Measurements from ENCODE around the gene EIF4A3. TPM values are rescaled to one million over a fixed set of nuclear protein-coding genes. Genes with fewer than 3 reads are reported as not detected.

The EIF4A3 gene
- total RNA-seq, 1 experiment from 2014 or later, result 155 TPM

DNA sequence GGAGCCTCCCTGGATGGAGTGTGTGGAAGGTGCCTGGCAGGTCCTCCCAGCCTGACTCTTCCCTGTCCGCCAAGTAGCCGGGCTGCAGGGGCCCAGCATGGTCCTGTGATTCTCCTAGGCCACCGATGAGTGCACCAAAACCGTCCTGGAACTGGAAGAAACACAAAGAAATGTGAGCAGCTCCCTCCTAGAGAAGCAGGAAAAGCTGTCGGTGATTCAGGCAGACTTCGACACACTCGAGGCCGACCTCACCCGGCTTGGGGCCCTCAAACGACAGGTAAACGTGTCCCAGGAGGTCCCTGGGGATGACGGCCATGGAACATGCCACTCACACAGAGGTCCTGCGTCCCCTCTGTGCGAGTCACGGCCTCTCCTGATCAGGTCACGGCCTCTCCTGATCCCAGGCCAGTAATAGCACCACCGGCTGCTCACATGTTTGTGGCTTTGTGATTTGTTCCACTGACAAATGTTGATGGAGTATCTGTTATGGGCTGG lies 49.8 kb downstream of the EIF4A3 start:
- no peaks in the 10 kb centered on the region for H3K9me3 ChIP-seq (ENCODE audit: low read depth, low read length, poor library complexity, severe bottlenecking)
- no peak overlapping the region for H3K4me3 ChIP-seq (ENCODE audit: low read depth, low read length, poor library complexity, severe bottlenecking)
- no peaks in the 10 kb centered on the region for H3K36me3 ChIP-seq (ENCODE audit: insufficient read depth, low read length, poor library complexity, severe bottlenecking)
- BruUV-seq (replicated peaks), result no TSS peak
- no peak for TF ChIP-seq EZH2 (IDR thresholded peaks at IDR 0.05; ENCODE audit: borderline replicate concordance, low read depth, low read length, poor library complexity, severe bottlenecking)
- TF ChIP-seq, protein P1, sequence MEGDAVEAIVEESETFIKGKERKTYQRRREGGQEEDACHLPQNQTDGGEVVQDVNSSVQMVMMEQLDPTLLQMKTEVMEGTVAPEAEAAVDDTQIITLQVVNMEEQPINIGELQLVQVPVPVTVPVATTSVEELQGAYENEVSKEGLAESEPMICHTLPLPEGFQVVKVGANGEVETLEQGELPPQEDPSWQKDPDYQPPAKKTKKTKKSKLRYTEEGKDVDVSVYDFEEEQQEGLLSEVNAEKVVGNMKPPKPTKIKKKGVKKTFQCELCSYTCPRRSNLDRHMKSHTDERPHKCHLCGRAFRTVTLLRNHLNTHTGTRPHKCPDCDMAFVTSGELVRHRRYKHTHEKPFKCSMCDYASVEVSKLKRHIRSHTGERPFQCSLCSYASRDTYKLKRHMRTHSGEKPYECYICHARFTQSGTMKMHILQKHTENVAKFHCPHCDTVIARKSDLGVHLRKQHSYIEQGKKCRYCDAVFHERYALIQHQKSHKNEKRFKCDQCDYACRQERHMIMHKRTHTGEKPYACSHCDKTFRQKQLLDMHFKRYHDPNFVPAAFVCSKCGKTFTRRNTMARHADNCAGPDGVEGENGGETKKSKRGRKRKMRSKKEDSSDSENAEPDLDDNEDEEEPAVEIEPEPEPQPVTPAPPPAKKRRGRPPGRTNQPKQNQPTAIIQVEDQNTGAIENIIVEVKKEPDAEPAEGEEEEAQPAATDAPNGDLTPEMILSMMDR (conservative IDR thresholded peaks at IDR 0.05; ENCODE audit: low read depth, low read length), result no peak
- H3K27ac ChIP-seq (ENCODE audit: low read depth, low read length, poor library complexity, severe bottlenecking), result no peak overlapping the region
- POLR2A ChIA-PET (ENCODE audit: low non-redundant PET), result no interaction called here
- no peak for DNase-seq (ENCODE audit: low spot score)
- H3K4me1 ChIP-seq (ENCODE audit: insufficient read depth, low read length, poor library complexity, severe bottlenecking), result no peaks in the 10 kb centered on the region
- CTCF ChIA-PET, result no interaction called here
- intact Hi-C loops (cut with micrococcal nuclease; ENCODE audit: unreplicated experiment), result no loop called here
- H3K27me3 ChIP-seq (replicated peaks; ENCODE audit: insufficient read depth, low read depth, low read length, poor library complexity), result no peaks in the 10 kb centered on the region

DNA sequence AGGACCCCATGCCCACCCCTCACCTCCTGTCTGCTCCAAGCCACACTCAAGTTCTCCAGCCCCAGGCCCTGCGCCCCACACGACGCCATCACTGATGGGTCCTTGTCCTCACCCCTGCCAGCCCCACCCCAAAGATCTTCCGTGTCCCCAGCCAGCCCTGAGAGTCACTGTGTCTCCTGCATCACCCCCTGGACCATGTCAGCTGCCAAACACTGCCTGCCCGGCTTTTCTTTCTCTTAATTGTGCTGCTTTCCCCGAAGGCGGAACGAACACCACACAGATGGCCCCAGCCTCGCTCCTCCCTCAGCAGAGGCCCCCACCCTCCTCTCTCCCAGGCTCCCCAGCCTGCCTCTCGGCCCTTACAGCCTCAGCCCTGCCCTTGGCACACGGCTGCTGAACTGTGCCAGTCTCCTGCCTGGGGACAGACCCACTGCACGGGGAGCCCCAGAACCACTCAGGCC lies 50.3 kb downstream of the EIF4A3 start:
- Histone ChIP-seq H3K27me3 (replicated peaks; ENCODE audit: insufficient read depth, low read depth, low read length, poor library complexity) (no peaks in the 10 kb centered on the region), H3K4me3 (ENCODE audit: low read depth, low read length, poor library complexity, severe bottlenecking) (no peak overlapping the region), H3K4me1 (ENCODE audit: insufficient read depth, low read length, poor library complexity, severe bottlenecking) (no peaks in the 10 kb centered on the region), H3K36me3 (ENCODE audit: insufficient read depth, low read length, poor library complexity, severe bottlenecking) (no peaks in the 10 kb centered on the region), H3K9me3 (ENCODE audit: low read depth, low read length, poor library complexity, severe bottlenecking) (no peaks in the 10 kb centered on the region), H3K27ac (ENCODE audit: low read depth, low read length, poor library complexity, severe bottlenecking) (no peak overlapping the region)
- DNase-seq (ENCODE audit: low spot score), result no peak
- ChIA-PET POLR2A (ENCODE audit: low non-redundant PET) (no interaction called here), CTCF (no interaction called here)
- TF ChIP-seq EZH2 (IDR thresholded peaks at IDR 0.05; ENCODE audit: borderline replicate concordance, low read depth, low read length, poor library complexity, severe bottlenecking), result no peak
- TF ChIP-seq, protein P1 (conservative IDR thresholded peaks at IDR 0.05; ENCODE audit: low read depth, low read length), result no peak
- intact Hi-C loops (cut with micrococcal nuclease; ENCODE audit: unreplicated experiment), result no loop called here
- no TSS peak for BruUV-seq (replicated peaks)

DNA sequence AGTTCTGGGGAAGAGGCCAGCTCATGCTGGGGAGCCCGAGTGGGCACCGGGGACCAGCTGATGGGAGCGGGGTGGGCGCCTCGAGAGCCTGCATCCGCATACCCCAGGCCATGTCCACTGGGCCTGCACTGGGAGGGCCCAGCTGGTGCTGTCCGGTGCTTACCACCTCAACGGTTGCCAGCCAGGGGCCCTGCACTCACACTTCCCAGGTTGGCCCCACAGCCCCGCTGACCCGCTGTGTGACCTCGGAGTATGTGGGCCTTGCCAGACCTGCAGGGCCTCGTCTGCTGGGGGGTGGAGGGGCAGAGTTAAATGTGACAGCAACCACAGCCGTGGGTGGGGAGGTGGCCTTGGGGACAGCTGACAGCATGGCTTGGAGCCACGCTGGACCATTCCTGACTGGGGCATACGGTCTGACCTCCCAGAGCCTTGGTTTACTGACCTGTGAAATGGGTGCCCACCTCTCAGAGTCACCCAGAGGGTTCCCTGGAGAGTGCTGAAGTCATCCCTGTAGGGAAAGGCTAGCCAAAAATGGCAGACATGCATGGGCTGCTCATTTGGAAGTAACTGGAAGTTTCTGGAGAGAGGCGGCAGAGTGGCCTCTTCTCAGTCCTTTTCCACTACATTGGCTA lies 51.0 kb downstream of the EIF4A3 start:
- H3K9me3 ChIP-seq (ENCODE audit: low read depth, low read length, poor library complexity, severe bottlenecking), result no peaks in the 10 kb centered on the region
- no peaks in the 10 kb centered on the region for H3K27me3 ChIP-seq (replicated peaks; ENCODE audit: insufficient read depth, low read depth, low read length, poor library complexity)
- H3K4me1 ChIP-seq (ENCODE audit: insufficient read depth, low read length, poor library complexity, severe bottlenecking), result no peaks in the 10 kb centered on the region
- H3K27ac ChIP-seq (ENCODE audit: low read depth, low read length, poor library complexity, severe bottlenecking), result no peak overlapping the region
- ChIA-PET CTCF (no interaction called here), POLR2A (ENCODE audit: low non-redundant PET) (no interaction called here)
- no peak overlapping the region for H3K4me3 ChIP-seq (ENCODE audit: low read depth, low read length, poor library complexity, severe bottlenecking)
- DNase-seq (ENCODE audit: low spot score), result no peak
- H3K36me3 ChIP-seq (ENCODE audit: insufficient read depth, low read length, poor library complexity, severe bottlenecking), result no peaks in the 10 kb centered on the region
- no TSS peak for BruUV-seq (replicated peaks)
- intact Hi-C loops (cut with micrococcal nuclease; ENCODE audit: unreplicated experiment), result no loop called here
- TF ChIP-seq, protein P1 (conservative IDR thresholded peaks at IDR 0.05; ENCODE audit: low read depth, low read length), result no peak
- TF ChIP-seq EZH2 (IDR thresholded peaks at IDR 0.05; ENCODE audit: borderline replicate concordance, low read depth, low read length, poor library complexity, severe bottlenecking), result no peak
